IPS-NIHi7 (cell line): ENCODE measurements around the gene CRYBB3.

Experiments
- DNase-seq: peaks from one replicate; pipeline ENCODE4 v3.0.0; 2012; ENCODE audit warnings: mixed read lengths; ENCODE audit errors: extremely low spot score

Gene CRYBB3

GRCh38 chr22:25199731-25200520, at the start of gene CRYBB3:
Gene CRYBB3 (plus strand): TSS chr22:25199858. CDS start chr22:25201397, 1,539 bp downstream.
- no peak for DNase-seq

- DNase-seq: peak; percentile 51
Measured at GRCh38 chr22:25153961-25154666, 45.5 kb upstream of the CRYBB3 start.

- DNase-seq: no peak
Measured at GRCh38 chr22:25154667-25154999, 45.0 kb upstream of the CRYBB3 start.

- no peak for DNase-seq
Measured at GRCh38 chr22:25156736-25157135, 42.9 kb upstream of the CRYBB3 start.

- DNase-seq: no peak
Measured at GRCh38 chr22:25159028-25159427, 40.6 kb upstream of the CRYBB3 start.

- no peak for DNase-seq
Measured at GRCh38 chr22:25160120-25160996, 39.3 kb upstream of the CRYBB3 start.

GRCh38 chr22:25161017-25161915, 38.4 kb upstream of the CRYBB3 start:
- no peak for DNase-seq

- DNase-seq: no peak
Measured at GRCh38 chr22:25161916-25162530, 37.6 kb upstream of the CRYBB3 start.

GRCh38 chr22:25162561-25162960, 37.1 kb upstream of the CRYBB3 start:
- DNase-seq: no peak

GRCh38 chr22:25165785-25166184, 33.9 kb upstream of the CRYBB3 start:
- no peak for DNase-seq

GRCh38 chr22:25166266-25167040, 33.2 kb upstream of the CRYBB3 start:
- DNase-seq: no peak

GRCh38 chr22:25167082-25167481, 32.6 kb upstream of the CRYBB3 start:
- DNase-seq: no peak

- no peak for DNase-seq
Measured at GRCh38 chr22:25167834-25168601, 31.6 kb upstream of the CRYBB3 start.

GRCh38 chr22:25169278-25170031, 30.2 kb upstream of the CRYBB3 start:
- DNase-seq: no peak

- no peak for DNase-seq
Measured at GRCh38 chr22:25170426-25170980, 29.2 kb upstream of the CRYBB3 start.

- peak; percentile 41 for DNase-seq
Measured at GRCh38 chr22:25172153-25172552, 27.5 kb upstream of the CRYBB3 start.

- DNase-seq: no peak
Measured at GRCh38 chr22:25174156-25174887, 25.3 kb upstream of the CRYBB3 start.
